GM21367 (cell line): Measurements from ENCODE around the gene CREBBP.

Source experiments
- ATAC-seq: cut with Tn5 transposase; IDR thresholded peaks from one replicate; pipeline ENCODE4 v1.9.1; 2021; ENCODE audit not compliant: unreplicated experiment

Gene CREBBP

DNA sequence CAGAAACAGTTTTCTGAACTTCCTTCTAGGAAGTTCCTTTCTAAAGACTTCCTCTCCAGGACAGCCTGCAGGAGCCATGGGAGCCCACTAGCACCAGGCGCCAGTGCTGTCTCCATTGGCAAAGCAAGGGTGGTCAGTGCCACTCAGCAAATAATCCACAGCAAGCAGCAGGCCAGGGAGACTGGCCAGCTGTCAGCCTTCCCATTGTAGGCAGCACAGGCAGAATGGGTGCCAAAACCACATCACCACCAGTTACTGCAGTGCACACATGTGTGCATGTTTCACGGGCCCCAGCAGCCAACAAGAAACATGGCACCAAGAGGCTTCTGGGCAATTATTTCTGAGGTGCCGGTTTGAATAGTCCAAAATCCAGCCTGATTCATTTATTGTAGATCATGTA, 199.3 kb downstream of the CREBBP start:
- no peak for ATAC-seq

DNA sequence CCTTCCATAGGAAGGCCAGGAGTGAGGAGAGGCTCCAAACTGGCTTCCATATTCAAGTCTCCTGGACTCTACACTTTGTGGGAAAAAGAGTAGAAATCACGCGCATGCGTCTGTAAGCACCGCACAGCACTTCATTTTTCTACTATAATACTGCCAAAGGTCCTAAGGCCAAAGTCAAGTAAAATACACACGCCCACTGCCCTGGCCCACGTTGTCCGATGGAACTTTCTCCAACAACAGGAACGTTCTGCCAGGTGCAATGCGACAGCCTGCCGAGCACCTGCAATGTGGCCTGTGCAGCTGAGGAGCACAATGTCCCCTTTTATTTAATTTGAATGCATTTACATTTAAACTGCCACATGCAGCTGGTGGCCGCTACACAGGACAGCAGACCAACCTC, 202.5 kb downstream of the CREBBP start:
- no peak for ATAC-seq

DNA sequence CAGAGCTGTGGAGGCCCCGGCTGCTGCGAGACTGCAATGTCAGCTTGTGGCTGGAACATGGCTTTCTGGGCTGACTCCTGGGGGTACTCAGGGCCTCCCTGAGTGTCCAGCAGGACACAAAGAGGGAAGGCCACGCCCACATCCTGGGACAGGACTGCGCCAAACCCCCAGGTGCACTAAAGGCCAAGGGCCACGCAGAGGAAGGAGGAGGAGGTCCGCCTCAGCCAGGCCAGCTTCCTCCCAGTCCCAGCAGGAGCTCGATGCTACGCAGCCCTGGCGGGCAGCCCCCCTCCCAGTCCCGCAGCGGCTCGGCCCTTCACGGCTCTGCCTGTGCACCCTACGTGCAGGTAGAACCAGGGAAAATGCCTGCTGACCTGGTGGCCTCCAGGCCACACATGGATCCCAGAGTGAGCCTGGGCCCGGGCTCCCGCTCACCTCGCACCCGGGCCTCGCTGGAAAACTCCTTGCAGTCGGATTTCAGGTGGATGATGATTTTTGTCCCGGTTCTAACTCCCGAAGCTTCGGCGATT, 204.8 kb downstream of the CREBBP start:
- no peak for ATAC-seq
